NCI-H345 treated with DMSO at 0.1 percent for 48 hours (cell line): Measurements from ENCODE around the gene MANBA.

Source experiments
- DNase-seq: peaks from one replicate; lab custom pipeline; 2025; ENCODE audit not compliant: unreplicated experiment; lab: John Stamatoyannopoulos, UW

The MANBA gene

DNA sequence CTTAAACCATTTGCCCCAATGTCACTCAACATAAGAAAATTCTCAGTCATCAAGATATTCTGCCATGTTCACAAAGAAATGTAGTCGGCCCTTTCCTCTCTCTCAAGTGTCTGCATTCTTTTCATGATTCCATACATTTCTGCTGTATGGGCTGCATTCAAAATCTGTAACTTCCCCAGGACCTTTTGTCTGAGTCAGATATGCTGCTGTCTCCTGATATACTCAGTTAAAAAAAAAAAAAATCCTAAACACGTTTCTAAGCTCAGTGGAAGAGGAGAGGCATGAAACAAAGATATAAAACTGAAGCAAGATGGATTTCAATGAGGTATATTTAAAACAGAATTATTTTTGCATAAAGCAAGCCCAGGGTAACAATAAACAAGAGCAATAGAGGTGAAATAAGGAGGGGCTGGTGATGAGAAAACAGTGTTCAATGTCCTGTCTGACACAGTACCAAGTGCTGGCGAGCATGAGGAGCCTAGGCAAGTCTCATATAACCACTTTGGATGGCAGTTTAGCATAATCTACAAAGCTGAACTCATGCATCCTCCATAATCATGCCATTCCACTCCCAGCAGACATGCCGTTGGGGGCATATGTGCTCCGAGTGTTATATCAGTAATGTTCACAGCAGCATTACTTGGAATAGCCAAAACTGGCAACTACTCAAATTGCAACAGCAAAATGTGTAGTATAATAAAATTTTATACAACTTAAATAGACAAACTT, 76.7 kb downstream of the MANBA start:
- no peak for DNase-seq

DNA sequence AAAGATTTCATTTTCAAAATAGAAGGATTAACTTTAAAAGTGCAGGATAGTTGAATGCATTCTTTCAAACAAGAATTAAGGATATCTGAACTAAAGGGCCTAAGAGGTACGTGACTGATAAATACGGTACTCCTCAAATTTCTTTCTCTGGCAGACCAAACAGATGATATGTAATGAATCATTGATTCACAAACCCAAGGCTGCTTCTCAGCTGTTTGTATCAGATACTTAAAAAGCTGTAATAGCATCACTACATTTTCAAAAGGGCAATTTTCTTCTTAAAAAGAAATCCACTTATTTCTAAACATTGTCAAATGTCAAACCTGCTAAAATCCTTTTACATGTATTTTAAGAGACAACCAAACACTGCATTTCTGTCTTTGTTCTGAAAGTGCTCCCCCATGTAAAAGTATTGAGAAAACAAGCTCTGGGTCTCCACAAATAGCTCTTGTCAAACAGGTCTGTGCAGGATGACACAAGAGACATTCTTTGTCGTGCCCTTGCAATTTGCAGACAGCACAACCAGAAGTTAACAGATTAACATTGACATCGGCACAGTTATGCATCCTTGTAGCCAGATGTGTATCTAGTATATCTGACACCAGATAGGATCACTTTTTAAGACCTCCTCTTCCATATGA, 82.0 kb downstream of the MANBA start:
- DNase-seq: no peak

DNA sequence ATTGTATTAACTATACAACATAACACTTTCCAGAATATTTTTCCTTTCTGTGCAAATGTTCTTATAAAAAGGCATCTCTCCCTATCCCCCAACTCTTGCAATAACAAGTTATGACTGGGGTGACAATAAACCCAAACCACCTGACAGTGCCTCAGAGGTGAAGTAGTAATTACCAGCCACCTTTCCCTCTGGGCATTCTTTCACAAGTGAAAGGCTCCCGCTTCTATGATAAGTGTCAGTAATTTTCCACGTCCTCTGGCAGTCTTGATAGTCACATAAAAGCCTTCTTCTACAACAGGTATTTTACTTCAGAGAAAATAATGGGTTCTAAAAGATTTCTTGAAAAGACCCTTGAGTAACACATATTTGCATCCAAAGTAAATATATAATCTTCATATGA, 82.7 kb downstream of the MANBA start:
- DNase-seq: no peak

DNA sequence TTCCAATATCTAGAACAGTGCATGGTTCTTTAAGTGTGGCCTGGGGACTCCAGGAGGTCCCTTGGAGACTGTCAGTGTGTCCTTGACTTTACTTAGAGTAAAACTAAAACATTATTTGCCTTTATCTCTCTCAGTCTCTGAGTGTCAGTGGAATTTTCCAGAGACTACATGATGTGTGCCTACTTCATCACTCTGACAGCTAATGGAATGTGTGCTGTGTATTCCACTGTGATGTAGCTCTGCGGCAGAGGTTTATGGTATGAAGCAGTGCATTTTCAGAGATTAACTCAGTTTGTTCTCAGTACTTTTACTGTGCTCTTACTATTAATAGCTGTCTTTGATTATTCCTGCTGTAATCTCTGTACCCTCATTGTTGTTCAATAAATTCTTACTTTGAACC, 85.6 kb downstream of the MANBA start:
- no peak for DNase-seq

DNA sequence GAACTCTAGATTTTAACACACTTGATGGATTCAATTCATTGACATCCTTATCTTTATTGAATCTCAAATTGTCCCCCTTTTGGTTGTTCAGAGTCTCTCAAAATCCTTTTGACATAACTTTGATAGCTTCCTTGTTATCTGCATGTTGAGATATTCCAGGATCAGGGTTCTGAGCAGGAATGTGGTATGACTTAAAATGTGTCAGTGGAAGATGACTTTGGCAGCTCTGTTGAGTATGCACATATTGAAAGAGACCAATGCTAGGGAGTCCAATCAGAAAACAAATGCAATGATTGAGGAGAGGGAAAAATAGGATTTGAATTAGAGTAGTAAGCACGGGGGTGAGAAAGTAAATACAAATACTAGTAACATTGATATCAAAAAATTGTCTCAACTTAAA, 93.8 kb downstream of the MANBA start:
- DNase-seq: no peak

DNA sequence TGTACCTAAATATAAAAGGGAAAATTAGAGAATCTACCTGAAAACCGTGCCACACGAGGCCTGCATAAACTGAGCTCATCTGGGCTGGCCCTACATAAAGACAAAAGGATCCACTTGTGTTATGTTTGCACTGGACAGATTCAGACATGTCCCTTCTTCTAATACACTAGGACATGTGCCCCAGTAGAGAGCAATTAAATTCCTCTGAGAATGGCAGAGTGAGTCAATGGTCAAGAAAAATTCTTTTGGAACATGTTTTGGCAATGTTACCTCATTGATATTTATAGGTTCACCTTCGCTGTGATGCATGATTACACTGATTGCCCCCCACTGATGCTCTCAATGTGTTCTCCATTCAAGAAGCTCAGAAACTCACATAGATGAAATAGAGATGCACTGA, 95.2 kb downstream of the MANBA start:
- no peak for DNase-seq

DNA sequence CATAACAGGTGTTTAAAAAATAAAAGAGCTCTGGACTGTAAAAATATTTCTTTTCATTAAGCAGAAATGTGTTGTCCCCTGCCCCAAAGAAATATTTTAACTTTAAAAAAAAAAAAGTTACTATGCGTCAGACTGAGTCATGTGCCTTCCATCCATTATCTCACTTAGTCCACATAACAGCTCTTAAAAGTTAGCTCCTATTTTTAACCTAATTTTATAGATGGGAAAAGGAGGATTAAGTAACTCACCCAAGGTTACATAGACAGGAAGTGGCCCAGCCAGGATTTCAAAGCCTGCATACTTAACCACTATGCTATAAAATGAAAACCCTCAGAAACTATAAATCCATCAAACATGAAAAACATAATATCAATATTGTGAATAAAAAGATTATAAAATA, 97.7 kb downstream of the MANBA start:
- no peak for DNase-seq

DNA sequence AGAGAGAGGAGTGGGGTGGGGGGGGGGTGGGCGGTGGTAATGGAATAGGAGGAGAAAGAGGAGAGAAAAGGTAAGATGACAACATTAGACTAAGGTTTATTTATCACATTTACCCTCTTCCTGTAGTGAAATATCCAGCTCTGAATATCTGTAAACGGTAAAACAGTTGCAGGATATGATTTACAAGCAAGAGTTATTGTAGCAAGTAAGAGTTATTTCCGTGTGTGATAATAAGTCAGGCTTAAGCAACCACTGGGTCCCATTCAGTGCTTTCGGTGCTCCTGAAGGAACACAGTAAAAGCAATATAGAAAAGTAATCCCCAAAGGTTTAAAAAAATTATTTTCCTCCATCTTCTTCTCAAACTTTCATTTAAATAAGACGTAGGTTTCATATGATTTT, 103.6 kb downstream of the MANBA start:
- DNase-seq: no peak

DNA sequence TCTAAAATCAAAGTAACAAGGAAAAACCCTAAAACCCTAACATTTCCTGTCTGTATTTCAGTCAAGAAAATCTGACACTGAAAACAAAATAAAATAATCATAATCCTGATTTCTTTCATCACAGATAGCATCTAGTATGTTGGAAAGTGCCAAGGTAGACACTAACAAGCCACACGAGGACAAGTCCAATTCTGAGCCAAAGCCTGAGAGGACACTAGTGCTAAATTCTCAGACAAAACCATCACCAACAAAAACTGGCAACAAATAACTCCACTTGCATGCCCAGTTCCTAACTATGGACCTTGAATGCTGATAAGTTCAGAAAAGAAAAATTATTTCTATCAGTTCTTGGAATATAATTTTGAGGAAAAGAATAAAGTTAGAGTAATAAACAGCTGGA, 113.7 kb downstream of the MANBA start:
- DNase-seq: no peak

DNA sequence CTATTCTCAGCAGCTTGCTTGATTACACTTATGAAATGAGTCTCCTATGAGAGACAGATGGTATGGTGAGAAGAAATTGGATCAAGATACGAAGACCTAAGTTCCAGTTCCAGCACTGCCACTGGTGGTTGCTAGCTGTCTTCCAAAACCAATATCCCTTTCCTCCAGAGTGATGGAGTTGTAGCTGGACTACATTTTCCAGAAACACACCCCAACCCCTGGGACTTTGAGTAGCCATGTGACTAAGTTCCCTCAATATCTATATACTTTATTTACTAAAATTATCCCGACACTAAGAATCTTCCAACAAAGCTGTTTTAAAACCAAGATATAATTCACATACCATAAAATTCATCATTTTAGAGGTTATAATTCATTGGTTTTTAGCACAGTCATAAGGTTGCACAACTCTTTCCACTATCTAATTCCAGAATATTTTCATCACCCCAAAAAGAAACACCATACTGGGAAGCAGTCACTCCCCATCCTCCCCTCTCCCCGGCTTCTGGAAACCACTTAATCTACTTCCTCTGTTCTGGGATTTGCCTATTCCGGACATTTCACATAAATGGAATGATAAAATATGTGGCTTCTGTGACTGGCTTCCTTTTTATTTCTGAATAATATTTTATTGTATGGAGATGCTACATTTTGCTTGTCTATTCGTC, 118.0 kb downstream of the MANBA start:
- no peak for DNase-seq

DNA sequence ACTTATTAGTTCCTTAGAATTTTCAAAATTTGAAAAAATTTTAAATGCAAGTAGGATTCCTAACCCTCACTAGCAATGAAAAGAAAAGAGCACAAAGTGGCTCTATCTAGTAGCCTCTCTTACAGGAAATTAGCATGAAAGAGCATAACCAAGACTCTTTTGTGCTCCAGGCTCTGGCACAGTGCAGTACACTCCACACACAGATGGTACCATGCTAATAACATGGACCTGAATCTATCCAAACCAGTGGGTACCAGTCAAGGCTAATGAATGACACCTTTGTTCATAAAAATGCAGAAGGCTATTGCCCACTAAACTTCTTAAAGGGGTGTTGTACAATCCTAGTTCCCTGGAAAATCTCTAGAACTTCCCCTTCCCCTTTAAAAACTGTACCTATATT, 119.0 kb downstream of the MANBA start:
- DNase-seq: no peak

DNA sequence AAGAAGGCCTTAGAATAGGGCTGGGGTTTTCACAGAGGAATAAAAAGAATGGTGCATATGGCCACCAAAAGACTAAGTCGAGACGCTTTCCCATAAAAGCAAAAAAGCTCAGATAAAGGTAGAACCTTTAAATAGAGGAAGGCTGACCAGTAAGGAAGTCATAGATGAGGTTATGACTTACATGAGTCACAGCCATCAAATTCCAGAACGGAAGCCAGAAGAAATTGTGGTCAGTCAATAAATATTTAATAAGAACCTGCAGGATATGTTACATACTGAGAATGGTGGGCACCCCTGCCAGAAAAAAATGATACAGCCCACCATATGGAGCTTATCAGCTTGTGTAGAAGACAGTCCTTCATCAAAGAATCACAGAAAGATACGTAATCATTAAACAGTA, 120.1 kb downstream of the MANBA start:
- DNase-seq: no peak

DNA sequence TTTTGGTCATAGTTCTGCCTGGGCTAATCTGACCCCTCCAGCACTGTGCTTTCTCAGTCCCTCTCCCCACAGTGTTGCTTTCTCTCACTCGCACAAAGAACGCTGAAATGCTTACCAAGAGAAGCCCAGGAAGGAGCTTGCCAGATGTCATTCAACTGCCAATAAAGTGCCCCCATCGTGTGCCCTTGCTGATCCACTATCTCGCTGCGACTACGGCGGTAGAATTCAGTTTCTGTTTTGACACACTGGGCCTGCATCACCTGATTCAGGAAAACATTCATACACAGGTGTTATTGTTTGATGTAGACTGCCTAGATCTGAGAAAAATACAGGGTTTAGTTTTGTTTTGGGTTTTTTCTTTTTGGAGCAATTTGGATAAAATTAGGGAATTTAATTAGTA, 121.2 kb downstream of the MANBA start:
- DNase-seq: no peak

DNA sequence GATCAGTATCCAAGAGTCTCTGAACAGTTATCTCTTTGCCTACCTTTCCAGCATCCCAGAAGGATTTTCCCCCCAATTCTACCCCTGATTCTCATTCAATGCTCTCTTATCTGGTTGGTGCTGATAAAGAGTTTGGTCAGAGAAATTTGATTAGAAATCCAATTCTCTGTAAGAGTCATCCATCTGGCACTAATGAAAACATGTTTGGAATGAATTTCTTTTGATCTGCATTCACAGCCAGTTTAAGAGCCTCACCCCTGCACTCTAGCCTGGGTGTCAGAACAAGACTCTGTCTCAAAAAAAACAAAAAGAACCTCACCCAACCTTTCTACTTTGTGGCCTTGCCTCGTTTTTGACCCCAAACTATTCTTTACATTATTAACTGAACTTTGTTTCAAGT, 122.1 kb downstream of the MANBA start:
- no peak for DNase-seq

DNA sequence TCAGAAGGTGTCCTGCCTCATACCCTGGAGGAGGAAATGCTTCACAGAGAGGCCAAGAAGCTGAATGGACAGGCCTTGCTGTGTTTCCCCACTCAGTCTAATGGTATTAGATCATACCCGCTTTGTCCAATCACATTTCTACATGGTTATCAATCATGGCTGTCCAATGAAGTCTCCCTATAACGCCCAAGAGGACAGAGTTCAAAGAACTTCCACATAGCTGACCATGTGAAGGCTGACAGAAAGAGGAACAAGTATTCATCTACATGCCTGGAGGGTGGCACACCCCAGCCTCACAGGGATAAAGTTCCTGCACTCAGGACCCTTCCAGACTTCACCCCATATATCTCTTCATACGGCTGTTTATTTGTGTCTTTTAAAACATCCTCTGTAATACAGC, 123.4 kb downstream of the MANBA start:
- DNase-seq: no peak

DNA sequence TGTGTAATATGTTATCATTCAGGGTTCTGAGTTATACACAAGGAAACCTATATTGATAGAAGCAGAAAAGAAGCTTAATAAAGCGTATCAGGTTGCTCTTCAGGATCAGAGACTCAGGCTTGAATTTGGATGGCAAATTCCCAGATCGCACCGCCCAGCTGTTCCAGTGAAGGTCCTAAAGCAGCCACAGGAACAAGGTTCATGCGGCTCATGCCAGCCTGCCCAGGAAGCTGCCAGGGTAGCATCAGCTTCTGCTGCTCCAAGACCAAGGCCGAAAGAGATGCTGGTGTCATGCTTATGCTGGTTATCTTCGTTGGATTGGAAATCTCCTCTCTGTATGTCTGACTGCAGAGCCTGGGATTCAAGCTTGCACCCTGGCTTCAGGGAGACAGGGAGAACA, 127.7 kb downstream of the MANBA start:
- no peak for DNase-seq

DNA sequence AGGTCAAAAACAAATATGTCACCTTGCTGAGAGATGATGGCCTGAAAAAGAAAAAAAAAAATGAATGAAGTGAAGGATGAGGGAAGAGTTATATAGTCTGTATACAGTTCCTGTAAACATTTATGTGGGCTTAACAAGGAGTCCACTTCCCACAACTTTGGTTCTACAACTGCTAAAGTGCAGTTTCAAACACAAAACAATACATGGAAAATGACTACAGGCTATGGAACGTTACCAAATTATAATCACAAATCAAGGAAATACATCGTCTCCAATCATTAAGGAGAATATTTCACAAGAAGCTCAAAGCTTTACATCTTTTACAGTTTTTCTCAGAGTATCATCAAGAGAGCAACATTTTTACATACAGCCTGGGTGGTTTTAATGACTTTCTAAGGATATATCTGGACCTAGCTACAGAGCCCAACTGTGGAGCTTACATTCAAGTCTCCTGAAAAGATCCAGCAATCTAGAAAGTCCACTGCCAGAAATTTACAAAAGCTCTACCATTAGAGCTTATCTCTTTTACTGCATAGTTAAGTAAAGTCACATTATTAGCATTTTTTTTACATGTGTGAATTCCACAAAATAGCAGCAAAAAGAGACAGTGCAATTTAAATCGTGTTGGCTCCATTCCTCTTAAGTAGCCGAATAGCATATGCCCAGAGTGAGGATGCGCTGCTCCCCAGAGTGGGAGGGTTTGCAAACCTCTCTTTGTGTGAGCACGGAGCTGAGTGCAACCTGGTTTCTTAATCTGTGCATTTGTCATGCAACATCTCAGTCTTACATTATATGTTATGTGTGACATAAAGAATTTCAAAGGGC, 128.3 kb downstream of the MANBA start:
- DNase-seq: no peak

DNA sequence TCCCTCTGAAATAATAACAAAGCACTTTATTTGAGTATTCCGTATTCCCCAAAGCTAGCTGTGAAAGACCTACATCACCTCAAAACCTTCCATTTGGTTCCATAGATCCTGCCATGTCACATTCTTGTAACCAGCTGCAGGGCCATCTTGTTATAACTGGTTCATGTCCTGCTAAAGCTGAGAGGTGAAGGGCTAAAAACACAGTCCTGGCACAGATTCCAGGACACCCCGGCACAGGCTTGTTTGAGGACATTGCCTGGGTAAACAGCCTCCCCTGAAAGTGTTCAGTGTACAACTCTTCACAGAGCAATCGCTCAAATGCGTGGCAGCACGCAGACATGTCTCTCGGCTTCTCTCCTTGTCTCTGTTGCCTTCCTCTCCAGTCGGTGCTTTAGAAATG, 129.2 kb downstream of the MANBA start:
- no peak for DNase-seq

DNA sequence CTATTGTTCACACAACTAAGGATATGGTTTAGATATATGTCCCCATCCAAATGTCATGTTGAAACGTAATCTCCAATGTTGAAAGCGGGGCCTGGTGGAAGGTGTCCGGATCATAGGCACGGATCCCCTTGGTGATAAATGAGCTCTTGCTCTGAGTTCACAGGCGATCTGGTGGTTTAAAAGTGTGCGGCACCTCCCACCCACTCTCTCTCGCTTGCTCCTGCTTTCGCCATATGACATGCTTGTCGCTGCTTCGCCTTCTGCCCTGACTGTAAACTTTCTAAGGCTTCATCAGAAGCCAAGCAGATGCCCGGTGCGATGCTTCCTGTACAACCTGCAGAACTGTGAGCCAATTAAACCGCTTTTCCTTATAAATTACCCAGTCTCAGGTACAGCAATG, 131.1 kb downstream of the MANBA start:
- DNase-seq: no peak

DNA sequence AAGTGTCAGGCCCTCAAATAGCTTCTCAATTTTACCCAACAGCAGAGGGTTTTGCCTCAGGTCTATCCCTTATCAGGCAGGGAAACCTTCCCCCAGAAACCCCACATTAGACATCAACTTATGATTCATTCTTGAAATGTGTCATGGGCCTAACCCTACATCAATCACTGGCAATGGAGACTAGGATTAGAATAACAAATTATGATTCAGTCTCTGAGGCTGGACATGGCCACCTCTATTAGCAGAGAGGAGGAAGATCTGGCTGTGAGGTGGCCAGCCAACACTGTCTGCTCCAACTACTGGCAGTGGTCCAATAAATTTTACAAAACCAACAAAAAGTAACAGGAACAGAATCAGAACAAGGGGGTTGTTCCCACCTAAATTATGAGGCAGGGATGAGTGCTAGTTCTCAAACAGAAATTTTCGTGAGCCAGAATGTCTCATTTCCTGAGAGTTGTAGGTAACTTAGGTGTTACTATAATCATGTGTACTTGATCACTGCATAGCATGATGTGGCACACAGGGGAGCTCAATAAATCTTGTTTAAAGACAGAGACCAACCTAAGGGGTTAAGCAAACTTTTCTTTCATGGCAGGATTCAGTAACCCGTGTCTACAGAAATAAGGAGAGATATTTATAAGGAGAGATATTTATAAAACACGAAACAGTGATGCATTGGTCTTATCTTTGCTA, 132.8 kb downstream of the MANBA start:
- DNase-seq: no peak
